SK-N-SH (cell line): Measurements from ENCODE around the gene KRT72. TPM values are rescaled to one million over a fixed set of nuclear protein-coding genes. Genes with fewer than 3 reads are reported as not detected.

ENCODE experiments used
- CTCF ChIA-PET: fragments of 300-600, 350-600 bp; formaldehyde crosslinking; extraction: SDS; loops from one replicate; lab custom pipeline; 2021; lab: Yijun Ruan, JAX
- POLR2A ChIA-PET: fragments of 350-600 bp; sonication (Branson Sonifier 250); formaldehyde crosslinking; extraction: SDS; loops from one replicate; lab custom pipeline; 2020; ENCODE audit warnings: antibody characterized with exemption, inconsistent platforms; lab: Yijun Ruan, JAX
- DNase-seq: peaks from one replicate; pipeline ENCODE4 v3.0.0; 2012
- H2AFZ ChIP-seq: fragments of 200-600 bp; sonication (generic); 2 replicates; pipeline ENCODE4 v1.8.1; 2016; ENCODE audit warnings: antibody characterized with exemption, mild to moderate bottlenecking, low read depth
- H3F3A ChIP-seq: fragments of 200-600 bp; sonication (generic); replicated peaks from 2 replicates; pipeline ENCODE3; 2016; ENCODE audit warnings: antibody characterized with exemption, mild to moderate bottlenecking; ENCODE audit not compliant: insufficient read depth
- H3K27ac ChIP-seq, 2 experiments: fragments of 200-500 bp in 1 of 2; fragments of 200-600 bp in 1 of 2; sonication (Bioruptor generic) in 1 of 2; sonication (generic), shearing (Covaris generic) in 1 of 2; 2 replicates each; pipeline versions ENCODE4 v1.5.1 to v1.6.1; 2014 to 2016; ENCODE audit warnings: low read depth in 2 of 2, inconsistent platforms in 1 of 2, low read length in 1 of 2, mild to moderate bottlenecking in 1 of 2, mixed read lengths in 1 of 2
- H3K27me3 ChIP-seq: fragments of 200-600 bp; sonication (generic), shearing (Covaris generic); 2 replicates; pipeline ENCODE4 v1.6.1; 2016; ENCODE audit warnings: mixed run types; ENCODE audit not compliant: insufficient read depth
- H3K36me3 ChIP-seq, 2 experiments: fragments of 200-500 bp in 1 of 2; fragments of 200-600 bp in 1 of 2; sonication (Bioruptor generic) in 1 of 2; sonication (generic) in 1 of 2; replicated peaks in 1 of 2; 2 replicates each; pipeline versions ENCODE3 to v1.5.1; 2014 to 2016; ENCODE audit warnings: low read length in 1 of 2, mild to moderate bottlenecking in 1 of 2; ENCODE audit not compliant: insufficient read depth in 2 of 2, control insufficient read depth in 1 of 2
- H3K4me1 ChIP-seq, 2 experiments: fragments of 200-500 bp in 1 of 2; fragments of 200-600 bp in 1 of 2; sonication (Bioruptor generic) in 1 of 2; sonication (generic), shearing (Covaris generic) in 1 of 2; 2 replicates each; pipeline versions ENCODE4 v1.5.1 to v1.6.1; 2014 to 2016; ENCODE audit warnings: low read depth in 1 of 2, low read length in 1 of 2, mixed run types in 1 of 2; ENCODE audit not compliant: insufficient read depth in 2 of 2, control insufficient read depth in 1 of 2
- H3K4me2 ChIP-seq: fragments of 200-600 bp; sonication (generic), shearing (Covaris generic); 2 replicates; pipeline ENCODE4 v1.6.1; 2017; ENCODE audit warnings: mixed run types
- H3K4me3 ChIP-seq, 2 experiments: fragments of 200-500 bp in 1 of 2; fragments of 200-600 bp in 1 of 2; sonication (Bioruptor generic) in 1 of 2; sonication (generic), shearing (Covaris generic) in 1 of 2; 2 replicates each; pipeline versions ENCODE4 v1.5.1 to v1.8.1; 2014 to 2016; ENCODE audit warnings: low read depth in 2 of 2, inconsistent platforms in 1 of 2, low read length in 1 of 2, mild to moderate bottlenecking in 1 of 2, mixed read lengths in 1 of 2, moderate library complexity in 1 of 2
- H3K79me2 ChIP-seq: fragments of 200-600 bp; sonication (generic); 2 replicates; pipeline ENCODE4 v1.8.1; 2017; ENCODE audit warnings: mild to moderate bottlenecking; ENCODE audit not compliant: insufficient read depth
- H3K9ac ChIP-seq: fragments of 200-600 bp; sonication (generic); 2 replicates; pipeline ENCODE4 v1.6.1; 2017; ENCODE audit warnings: mixed run types
- H3K9me2 ChIP-seq: fragments of 200-600 bp; sonication (generic); 2 replicates; pipeline ENCODE4 v1.6.1; 2017; ENCODE audit warnings: mixed run types
- H3K9me3 ChIP-seq: fragments of 200-600 bp; sonication (generic); 2 replicates; pipeline ENCODE4 v1.6.1; 2017; ENCODE audit warnings: mixed run types, mild to moderate bottlenecking, moderate library complexity
- H4K20me1 ChIP-seq: fragments of 200-600 bp; sonication (generic); 2 replicates; pipeline ENCODE4 v1.6.1; 2017; ENCODE audit warnings: mild to moderate bottlenecking, mixed run types; ENCODE audit not compliant: insufficient read depth
- ELF1 ChIP-seq: IDR thresholded peaks from 2 replicates; pipeline ENCODE4 v1.4.0; 2012
- FOXJ3 ChIP-seq: sonication (generic); formaldehyde crosslinking; IDR thresholded peaks from 2 replicates; pipeline ENCODE4 v1.5.1; 2020; ENCODE audit warnings: mild to moderate bottlenecking, missing genetic modification reagents
- MEF2A ChIP-seq: IDR thresholded peaks from 2 replicates; pipeline ENCODE4 v1.4.0; 2012; ENCODE audit warnings: low read depth, borderline replicate concordance
- NFIC ChIP-seq: IDR thresholded peaks from 2 replicates; pipeline ENCODE4 v1.4.0; 2012; ENCODE audit warnings: borderline replicate concordance
- PBX3 ChIP-seq: IDR thresholded peaks from 2 replicates; pipeline ENCODE4; 2012
- POLR2AphosphoS5 ChIP-seq: IDR thresholded peaks from 2 replicates; pipeline ENCODE4 v1.6.1; 2012; ENCODE audit warnings: low read depth, low read length
- RCOR1 ChIP-seq: fragments of 150-350 bp; IDR thresholded peaks from 2 replicates; pipeline ENCODE4 v1.6.1; 2017; ENCODE audit warnings: antibody characterized with exemption, low read length
- REST ChIP-seq: IDR thresholded peaks from 2 replicates; pipeline ENCODE4 v1.6.1; 2012; ENCODE audit warnings: mild to moderate bottlenecking, low read depth, low read length, moderate library complexity
- RFX5 ChIP-seq: IDR thresholded peaks from 2 replicates; pipeline ENCODE4 v1.6.1; 2012; ENCODE audit warnings: mild to moderate bottlenecking, improper control_type of control experiment, low read length
- TCF12 ChIP-seq: IDR thresholded peaks from 2 replicates; pipeline ENCODE4 v1.4.0; 2012
- TEAD4 ChIP-seq: IDR thresholded peaks from 2 replicates; pipeline ENCODE4 v1.4.0; 2012; ENCODE audit warnings: mild to moderate bottlenecking, borderline replicate concordance; ENCODE audit not compliant: insufficient read depth
- WGBS: methylation state at CpG from one replicate; pipeline ENCODE4 v1.1.6; 2017; ENCODE audit warnings: low lambda C conversion rate; 5-methylcytosine and 5-hydroxymethylcytosine counted together
- polyA plus RNA-seq, 3 experiments: library from polyadenylated mRNA; depleted of rRNA; stranded (reverse); fragments of >200 nt; gene quantifications; 2 replicates each; pipeline ENCODE4 v1.2.3, GENCODE V29; 2012
- TF ChIP-seq, protein P1 (sequence below): fragments of 150-350 bp; IDR thresholded peaks from 2 replicates; pipeline ENCODE4 v1.6.1; 2016; ENCODE audit warnings: mild to moderate bottlenecking, low read depth, low read length

Gene KRT72
- polyA plus RNA-seq, 1 of the 3 experiments (the other 2 are of a cell fraction) = not detected

DNA sequence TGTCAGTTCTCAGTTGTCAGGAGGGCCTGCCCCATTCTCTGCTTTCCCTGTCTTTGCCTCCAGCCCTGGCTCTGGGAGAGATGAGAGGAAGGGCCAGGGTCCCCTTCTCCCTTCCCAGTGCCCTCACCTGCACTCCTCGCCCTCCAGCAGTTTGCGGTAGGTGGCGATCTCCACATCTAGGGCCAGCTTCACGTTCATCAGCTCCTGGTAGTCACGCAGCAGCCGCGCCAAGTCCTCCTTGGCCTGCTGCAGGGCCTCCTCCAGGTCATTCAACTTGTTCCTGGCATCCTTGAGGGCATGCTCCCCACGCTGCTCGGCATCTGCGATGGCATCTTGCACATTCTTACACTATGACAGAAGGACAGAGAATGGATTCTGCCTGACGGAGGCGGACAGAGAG is 45.4 kb upstream of the KRT72 start:
- TF ChIP-seq NFIC = no peak
- TF ChIP-seq TCF12 = no peak
- TF ChIP-seq, protein P1, sequence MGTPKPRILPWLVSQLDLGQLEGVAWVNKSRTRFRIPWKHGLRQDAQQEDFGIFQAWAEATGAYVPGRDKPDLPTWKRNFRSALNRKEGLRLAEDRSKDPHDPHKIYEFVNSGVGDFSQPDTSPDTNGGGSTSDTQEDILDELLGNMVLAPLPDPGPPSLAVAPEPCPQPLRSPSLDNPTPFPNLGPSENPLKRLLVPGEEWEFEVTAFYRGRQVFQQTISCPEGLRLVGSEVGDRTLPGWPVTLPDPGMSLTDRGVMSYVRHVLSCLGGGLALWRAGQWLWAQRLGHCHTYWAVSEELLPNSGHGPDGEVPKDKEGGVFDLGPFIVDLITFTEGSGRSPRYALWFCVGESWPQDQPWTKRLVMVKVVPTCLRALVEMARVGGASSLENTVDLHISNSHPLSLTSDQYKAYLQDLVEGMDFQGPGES = no peak
- no peak for TF ChIP-seq RFX5
- no peak for TF ChIP-seq ELF1
- no peak for TF ChIP-seq RCOR1
- TF ChIP-seq TEAD4 = no peak
- TF ChIP-seq PBX3 = no peak
- TF ChIP-seq FOXJ3 (CRISPR knock-in tag) = no peak
- no peak for TF ChIP-seq MEF2A
- Histone ChIP-seq H2AFZ (no peak overlapping the region), H3F3A (no peaks in the 10 kb centered on the region), H4K20me1 (no peaks in the 10 kb centered on the region), H3K4me2 (no peak overlapping the region), H3K4me3 (no peak overlapping the region), H3K27me3 (peaks cover 66% of the 10 kb centered on the region), H3K9me3 (no peaks in the 10 kb centered on the region), H3K9me2 (no peaks in the 10 kb centered on the region), H3K27ac (no peak overlapping the region), H3K79me2 (no peaks in the 10 kb centered on the region), H3K9ac (no peak overlapping the region), H3K36me3 (no peaks in the 10 kb centered on the region), H3K4me1 (no peaks in the 10 kb centered on the region)
- WGBS = 43% methylated on average over 11 of the region's 12 CpGs
- ChIA-PET POLR2A (no interaction called here), CTCF (interaction anchor here (0.7 kb wide), 1 partner anchor 334 kb away, joined by 3 read pairs; no protein-coding TSS in a partner anchor)
- no peak for DNase-seq

DNA sequence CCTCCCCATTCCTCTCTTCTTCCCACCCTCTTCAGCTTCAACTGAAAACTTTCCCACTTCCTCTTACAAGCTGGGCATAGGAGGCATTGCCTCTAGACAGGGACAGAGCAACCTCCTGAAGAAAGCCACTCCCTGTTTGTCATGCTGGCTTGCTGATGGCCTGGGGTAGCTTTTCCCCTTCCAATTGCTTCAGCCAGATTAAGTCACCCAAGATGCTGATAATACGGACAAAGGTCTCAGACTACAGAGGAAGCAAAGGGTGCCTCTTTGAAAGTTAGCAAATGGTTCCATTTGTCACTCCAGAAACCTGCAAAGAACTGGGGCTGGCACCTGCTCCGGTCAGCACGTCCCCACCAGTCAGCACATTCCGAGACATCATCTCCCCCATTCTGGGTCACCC is 44.7 kb upstream of the KRT72 start:
- no peaks in the 10 kb centered on the region for H3K79me2 ChIP-seq
- H3K4me3 ChIP-seq = no peak overlapping the region
- H3K27ac ChIP-seq = no peak overlapping the region
- H3K27me3 ChIP-seq = peaks cover 72% of the 10 kb centered on the region
- DNase-seq = no peak
- TF ChIP-seq POLR2AphosphoS5 (no peak), REST (no peak), TCF12 (no peak)
- H3K9me3 ChIP-seq = no peaks in the 10 kb centered on the region
- no peaks in the 10 kb centered on the region for H3K4me1 ChIP-seq
- H3K4me2 ChIP-seq = no peak overlapping the region
- H3F3A ChIP-seq = no peaks in the 10 kb centered on the region
- ChIA-PET POLR2A (no interaction called here), CTCF (no interaction called here)
- no peak overlapping the region for H2AFZ ChIP-seq
- H3K9ac ChIP-seq = no peak overlapping the region
- H3K36me3 ChIP-seq = no peaks in the 10 kb centered on the region
- no peaks in the 10 kb centered on the region for H4K20me1 ChIP-seq
- H3K9me2 ChIP-seq = no peaks in the 10 kb centered on the region
- 25% methylated on average over 4 of the region's 4 CpGs for WGBS
